ENCODE measurements around the gene SPATS2L.
A peak's percentile ranks its signal among the peaks of the same experiment; 100 is the strongest.

The SPATS2L gene

GRCh38 chr2:200509612-200510433, 203.3 kb downstream of the SPATS2L start, which contains the start of gene KCTD18 (continued):
- TF ChIP-seq MZF1 (tag by site-specific recombination; IDR thresholded peaks at IDR 0.05; ENCODE audit: borderline replicate concordance) (no peak), ZNF140 (tag by site-specific recombination; IDR thresholded peaks at IDR 0.05) (no peak), BCL11B (tag by site-specific recombination; IDR thresholded peaks at IDR 0.05; ENCODE audit: low read depth) (no peak), EGR2 (tag by site-specific recombination; IDR thresholded peaks at IDR 0.05; ENCODE audit: low read depth) (no peak), ZSCAN5A (tag by site-specific recombination; IDR thresholded peaks at IDR 0.05) (no peak), SP7 (tag by site-specific recombination; IDR thresholded peaks at IDR 0.05) (0 out of 2 replicates have a peak, but pooled peaks have one; percentile 36), ZNF169 (tag by site-specific recombination; IDR thresholded peaks at IDR 0.05) (no peak), ZNF626 (tag by site-specific recombination; IDR thresholded peaks at IDR 0.05) (no peak), ZNF324 (tag by site-specific recombination; IDR thresholded peaks at IDR 0.05) (no peak), ZBTB21 (tag by site-specific recombination; IDR thresholded peaks at IDR 0.05) (no peak), ZFP3 (tag by site-specific recombination; IDR thresholded peaks at IDR 0.05; ENCODE audit: low read depth) (no peak), ZNF221 (tag by site-specific recombination; IDR thresholded peaks at IDR 0.05; ENCODE audit: borderline replicate concordance) (no peak), ZNF521 (tag by site-specific recombination; IDR thresholded peaks at IDR 0.05) (no peak), GFI1B (tag by site-specific recombination; IDR thresholded peaks at IDR 0.05) (no peak), PATZ1 (tag by site-specific recombination; IDR thresholded peaks at IDR 0.05) (peak; percentile 49; the same call in 1 of the 2 replicates), ZNF202 (tag by site-specific recombination; IDR thresholded peaks at IDR 0.05; ENCODE audit: borderline replicate concordance) (no peak), ZNF16 (tag by site-specific recombination; IDR thresholded peaks at IDR 0.05; ENCODE audit: low read depth) (no peak), IKZF3 (tag by site-specific recombination; IDR thresholded peaks at IDR 0.05) (peak; percentile 20; the same call in 1 of the 2 replicates), ZNF302 (tag by site-specific recombination; IDR thresholded peaks at IDR 0.05; ENCODE audit: low read depth) (no peak), SETDB1 (IDR thresholded peaks at IDR 0.05; ENCODE audit: insufficient read length, low read length) (no peak), ZNF280C (tag by site-specific recombination; IDR thresholded peaks at IDR 0.05) (no peak), HOXD13 (CRISPR knock-in tag; IDR thresholded peaks at IDR 0.05; ENCODE audit: borderline replicate concordance) (no peak), BCL11A (tag by site-specific recombination; IDR thresholded peaks at IDR 0.05; ENCODE audit: low read depth) (no peak), GLI4 (tag by site-specific recombination; IDR thresholded peaks at IDR 0.05) (no peak), ZBTB8A (tag by site-specific recombination; IDR thresholded peaks at IDR 0.05) (peak; percentile 75), ZNF37A (tag by site-specific recombination; IDR thresholded peaks at IDR 0.05) (no peak), ZNF311 (tag by site-specific recombination; IDR thresholded peaks at IDR 0.05; ENCODE audit: borderline replicate concordance) (no peak), ZNF777 (tag by site-specific recombination; IDR thresholded peaks at IDR 0.05; ENCODE audit: borderline replicate concordance) (no peak)
- TF ChIP-seq, protein P1, sequence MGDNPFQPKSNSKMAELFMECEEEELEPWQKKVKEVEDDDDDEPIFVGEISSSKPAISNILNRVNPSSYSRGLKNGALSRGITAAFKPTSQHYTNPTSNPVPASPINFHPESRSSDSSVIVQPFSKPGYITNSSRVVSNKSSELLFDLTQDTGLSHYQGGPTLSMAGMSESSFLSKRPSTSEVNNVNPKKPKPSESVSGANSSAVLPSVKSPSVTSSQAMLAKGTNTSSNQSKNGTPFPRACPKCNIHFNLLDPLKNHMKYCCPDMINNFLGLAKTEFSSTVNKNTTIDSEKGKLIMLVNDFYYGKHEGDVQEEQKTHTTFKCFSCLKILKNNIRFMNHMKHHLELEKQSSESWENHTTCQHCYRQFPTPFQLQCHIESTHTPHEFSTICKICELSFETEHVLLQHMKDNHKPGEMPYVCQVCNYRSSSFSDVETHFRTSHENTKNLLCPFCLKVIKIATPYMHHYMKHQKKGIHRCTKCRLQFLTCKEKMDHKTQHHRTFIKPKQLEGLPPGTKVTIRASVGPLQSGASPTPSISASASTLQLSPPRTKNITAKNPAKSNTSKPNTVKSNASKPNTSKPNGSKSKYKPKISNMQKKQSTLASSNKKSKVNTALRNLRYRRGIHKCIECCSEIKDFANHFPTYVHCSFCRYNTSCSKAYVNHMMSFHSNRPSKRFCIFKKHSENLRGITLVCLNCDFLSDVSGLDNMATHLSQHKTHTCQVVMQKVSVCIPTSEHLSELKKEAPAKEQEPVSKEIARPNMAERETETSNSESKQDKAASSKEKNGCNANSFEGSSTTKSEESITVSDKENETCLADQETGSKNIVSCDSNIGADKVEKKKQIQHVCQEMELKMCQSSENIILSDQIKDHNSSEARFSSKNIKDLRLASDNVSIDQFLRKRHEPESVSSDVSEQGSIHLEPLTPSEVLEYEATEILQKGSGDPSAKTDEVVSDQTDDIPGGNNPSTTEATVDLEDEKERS (tag by site-specific recombination; IDR thresholded peaks at IDR 0.05) = no peak
- TF ChIP-seq, protein P2, sequence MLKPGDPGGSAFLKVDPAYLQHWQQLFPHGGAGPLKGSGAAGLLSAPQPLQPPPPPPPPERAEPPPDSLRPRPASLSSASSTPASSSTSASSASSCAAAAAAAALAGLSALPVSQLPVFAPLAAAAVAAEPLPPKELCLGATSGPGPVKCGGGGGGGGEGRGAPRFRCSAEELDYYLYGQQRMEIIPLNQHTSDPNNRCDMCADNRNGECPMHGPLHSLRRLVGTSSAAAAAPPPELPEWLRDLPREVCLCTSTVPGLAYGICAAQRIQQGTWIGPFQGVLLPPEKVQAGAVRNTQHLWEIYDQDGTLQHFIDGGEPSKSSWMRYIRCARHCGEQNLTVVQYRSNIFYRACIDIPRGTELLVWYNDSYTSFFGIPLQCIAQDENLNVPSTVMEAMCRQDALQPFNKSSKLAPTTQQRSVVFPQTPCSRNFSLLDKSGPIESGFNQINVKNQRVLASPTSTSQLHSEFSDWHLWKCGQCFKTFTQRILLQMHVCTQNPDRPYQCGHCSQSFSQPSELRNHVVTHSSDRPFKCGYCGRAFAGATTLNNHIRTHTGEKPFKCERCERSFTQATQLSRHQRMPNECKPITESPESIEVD (tag by site-specific recombination; IDR thresholded peaks at IDR 0.05) = no peak

Measured in HEK293 (cell line).